Measurements from ENCODE around the gene OSBPL8.

The OSBPL8 gene

DNA sequence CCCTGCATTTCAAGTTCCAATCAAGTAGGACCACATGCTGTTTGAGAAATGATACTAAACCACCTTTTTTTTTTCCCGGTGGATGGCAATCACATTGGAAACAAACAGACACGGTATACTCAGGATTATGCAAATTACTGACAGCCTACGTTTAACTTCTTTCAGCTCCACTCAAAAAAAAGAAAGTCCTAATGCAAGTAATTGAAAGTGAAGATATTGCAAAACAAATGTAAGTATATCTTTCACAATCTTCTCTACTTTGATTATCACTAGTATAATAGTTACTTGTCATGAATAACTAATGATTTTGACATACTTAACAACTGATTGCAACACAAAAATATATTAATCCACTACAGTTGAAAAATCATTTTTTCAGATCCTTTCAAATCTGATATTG lies 2.6 kb upstream of the OSBPL8 start:
- Histone ChIP-seq H3K9ac (ENCODE audit: low read length) (no peak overlapping the region), H3K27me3 (ENCODE audit: insufficient read depth, low read length) (no peaks in the 10 kb centered on the region), H4K20me1 (ENCODE audit: insufficient read depth, low read length) (no peaks in the 10 kb centered on the region), H3K79me2 (ENCODE audit: insufficient read depth, low read length) (peaks cover 14% of the 10 kb centered on the region), H3F3A (ENCODE audit: insufficient read depth, low read length) (no peaks in the 10 kb centered on the region), H3K9me3 (ENCODE audit: low read length) (no peaks in the 10 kb centered on the region), H2AFZ (ENCODE audit: low read length) (peak overlapping the region; percentile 37; the same call in 1 of the 2 replicates), H3K36me3 (ENCODE audit: insufficient read depth, low read length) (no peaks in the 10 kb centered on the region), H3K4me1 (ENCODE audit: insufficient read depth, low read length, severe bottlenecking) (peaks cover 39% of the 10 kb centered on the region), H3K9me2 (ENCODE audit: low read depth, low read length) (no peaks in the 10 kb centered on the region), H3K4me2 (ENCODE audit: low read length) (peak overlapping the region; percentile 19; the same call in 1 of the 2 replicates), H3K27ac (ENCODE audit: low read depth, low read length, poor library complexity, severe bottlenecking) (no peak overlapping the region), H3K4me3 (ENCODE audit: low read depth, low read length, poor library complexity, severe bottlenecking) (no peak overlapping the region)
- TF ChIP-seq, protein P1, sequence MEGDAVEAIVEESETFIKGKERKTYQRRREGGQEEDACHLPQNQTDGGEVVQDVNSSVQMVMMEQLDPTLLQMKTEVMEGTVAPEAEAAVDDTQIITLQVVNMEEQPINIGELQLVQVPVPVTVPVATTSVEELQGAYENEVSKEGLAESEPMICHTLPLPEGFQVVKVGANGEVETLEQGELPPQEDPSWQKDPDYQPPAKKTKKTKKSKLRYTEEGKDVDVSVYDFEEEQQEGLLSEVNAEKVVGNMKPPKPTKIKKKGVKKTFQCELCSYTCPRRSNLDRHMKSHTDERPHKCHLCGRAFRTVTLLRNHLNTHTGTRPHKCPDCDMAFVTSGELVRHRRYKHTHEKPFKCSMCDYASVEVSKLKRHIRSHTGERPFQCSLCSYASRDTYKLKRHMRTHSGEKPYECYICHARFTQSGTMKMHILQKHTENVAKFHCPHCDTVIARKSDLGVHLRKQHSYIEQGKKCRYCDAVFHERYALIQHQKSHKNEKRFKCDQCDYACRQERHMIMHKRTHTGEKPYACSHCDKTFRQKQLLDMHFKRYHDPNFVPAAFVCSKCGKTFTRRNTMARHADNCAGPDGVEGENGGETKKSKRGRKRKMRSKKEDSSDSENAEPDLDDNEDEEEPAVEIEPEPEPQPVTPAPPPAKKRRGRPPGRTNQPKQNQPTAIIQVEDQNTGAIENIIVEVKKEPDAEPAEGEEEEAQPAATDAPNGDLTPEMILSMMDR (IDR thresholded peaks at IDR 0.05; ENCODE audit: low read length) = no peak
- no peak for TF ChIP-seq EZH2 (IDR thresholded peaks at IDR 0.05; ENCODE audit: borderline replicate concordance, low read length)

DNA sequence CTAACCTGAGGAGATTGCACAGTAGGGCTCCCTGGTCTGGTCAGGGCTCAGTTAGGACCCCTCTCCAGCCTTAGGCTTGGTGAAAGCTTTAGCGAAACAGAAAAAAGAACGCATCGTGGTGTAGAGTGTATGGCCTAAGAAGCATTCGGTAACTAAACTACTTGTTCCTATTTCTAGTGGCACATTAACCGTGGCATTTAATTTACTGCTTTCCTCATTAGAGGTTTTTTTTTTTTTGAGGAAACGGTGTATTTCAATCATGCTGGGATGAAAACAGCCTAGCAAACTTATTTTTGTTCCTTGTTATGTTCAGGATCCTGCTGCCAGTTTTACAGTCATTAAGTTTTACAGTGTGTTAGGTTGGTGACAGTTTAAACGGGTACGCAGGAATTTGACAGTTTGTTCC lies 518 bp upstream of the OSBPL8 start:
- peaks cover 29% of the 10 kb centered on the region for H3K79me2 ChIP-seq (ENCODE audit: insufficient read depth, low read length)
- no peaks in the 10 kb centered on the region for H3K36me3 ChIP-seq (ENCODE audit: insufficient read depth, low read length)
- H3K27me3 ChIP-seq (ENCODE audit: insufficient read depth, low read length) = no peaks in the 10 kb centered on the region
- H3K4me1 ChIP-seq (ENCODE audit: insufficient read depth, low read length, severe bottlenecking) = peaks cover 59% of the 10 kb centered on the region
- no peaks in the 10 kb centered on the region for H4K20me1 ChIP-seq (ENCODE audit: insufficient read depth, low read length)
- H3K4me3 ChIP-seq (ENCODE audit: low read depth, low read length, poor library complexity, severe bottlenecking) = peak overlapping the region; percentile 99
- no peaks in the 10 kb centered on the region for H3K9me2 ChIP-seq (ENCODE audit: low read depth, low read length)
- H2AFZ ChIP-seq (ENCODE audit: low read length) = 0 out of 2 replicates have a peak overlapping the region, but pooled peaks have one; percentile 6
- peak overlapping the region; percentile 86 for H3K9ac ChIP-seq (ENCODE audit: low read length)
- H3F3A ChIP-seq (ENCODE audit: insufficient read depth, low read length) = no peaks in the 10 kb centered on the region
- no peaks in the 10 kb centered on the region for H3K9me3 ChIP-seq (ENCODE audit: low read length)
- peak overlapping the region; percentile 64 for H3K27ac ChIP-seq (ENCODE audit: low read depth, low read length, poor library complexity, severe bottlenecking)
- TF ChIP-seq EZH2 (IDR thresholded peaks at IDR 0.05; ENCODE audit: borderline replicate concordance, low read length) = no peak
- TF ChIP-seq, protein P1 (IDR thresholded peaks at IDR 0.05; ENCODE audit: low read length) = no peak
- H3K4me2 ChIP-seq (ENCODE audit: low read length) = peak overlapping the region; percentile 86

DNA sequence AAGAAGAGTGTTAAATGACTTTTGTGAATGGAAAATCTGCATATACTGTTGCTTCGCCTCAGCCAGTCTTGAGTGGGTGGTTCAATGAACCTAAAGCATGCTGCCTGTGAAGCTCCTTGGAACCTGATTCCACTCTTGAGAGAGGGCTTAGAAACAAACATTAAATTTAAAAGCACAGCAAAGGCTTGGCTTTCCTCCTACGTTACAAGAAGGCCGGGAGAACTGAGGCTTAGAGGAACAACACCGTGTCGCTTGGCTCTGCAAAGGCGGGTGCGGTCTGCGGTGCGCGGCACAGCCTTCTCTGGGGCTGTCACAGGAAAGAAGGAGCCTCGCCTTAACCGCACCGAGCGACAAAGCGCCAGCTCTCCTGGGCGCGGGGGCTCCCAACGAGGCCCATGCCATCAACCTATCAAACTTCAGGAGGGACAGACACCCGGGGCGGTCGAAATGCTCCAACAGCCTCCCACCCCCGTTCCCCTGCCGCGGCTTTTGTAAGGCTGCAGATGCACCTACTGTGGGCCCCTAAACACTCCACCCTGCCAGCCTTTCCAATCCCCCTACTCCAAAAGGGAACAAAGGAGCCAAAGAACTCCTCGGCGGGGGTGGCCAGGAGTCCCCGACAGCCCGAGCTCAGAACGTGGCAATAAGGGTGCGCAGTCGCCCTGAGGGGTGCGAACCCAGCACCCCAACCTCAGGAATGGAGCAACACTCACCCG lies 729 bp downstream of the OSBPL8 start:
- H3K36me3 ChIP-seq (ENCODE audit: insufficient read depth, low read length) = no peaks in the 10 kb centered on the region
- H3K9ac ChIP-seq (ENCODE audit: low read length) = peak overlapping the region; percentile 86
- H3K4me1 ChIP-seq (ENCODE audit: insufficient read depth, low read length, severe bottlenecking) = peaks cover 71% of the 10 kb centered on the region
- TF ChIP-seq, protein P1 (IDR thresholded peaks at IDR 0.05; ENCODE audit: low read length) = no peak
- TF ChIP-seq EZH2 (IDR thresholded peaks at IDR 0.05; ENCODE audit: borderline replicate concordance, low read length) = no peak
- no peaks in the 10 kb centered on the region for H4K20me1 ChIP-seq (ENCODE audit: insufficient read depth, low read length)
- no peaks in the 10 kb centered on the region for H3F3A ChIP-seq (ENCODE audit: insufficient read depth, low read length)
- H2AFZ ChIP-seq (ENCODE audit: low read length) = 0 out of 2 replicates have a peak overlapping the region, but pooled peaks have one; percentile 36
- H3K9me2 ChIP-seq (ENCODE audit: low read depth, low read length) = no peaks in the 10 kb centered on the region
- peak overlapping the region; percentile 86 for H3K4me2 ChIP-seq (ENCODE audit: low read length)
- H3K27ac ChIP-seq (ENCODE audit: low read depth, low read length, poor library complexity, severe bottlenecking) = peak overlapping the region; percentile 61
- peaks cover 41% of the 10 kb centered on the region for H3K79me2 ChIP-seq (ENCODE audit: insufficient read depth, low read length)
- H3K9me3 ChIP-seq (ENCODE audit: low read length) = no peaks in the 10 kb centered on the region
- no peaks in the 10 kb centered on the region for H3K27me3 ChIP-seq (ENCODE audit: insufficient read depth, low read length)
- H3K4me3 ChIP-seq (ENCODE audit: low read depth, low read length, poor library complexity, severe bottlenecking) = peak overlapping the region; percentile 99
